Nasal cavity respiratory epithelium epithelial cell of viscerocranial mucosa (primary cell): ENCODE results near the gene TEAD4. TPM values are rescaled to one million over a fixed set of nuclear protein-coding genes. Genes with fewer than 3 reads are reported as not detected.

Source experiments
- total RNA-seq: library from RNA; depleted of rRNA; stranded (reverse); fragments of >200 nt; gene quantifications from 2 replicates; pipeline ENCODE4 v1.2.3, GENCODE V29; 2014

Gene TEAD4
- total RNA-seq: 4.4 and 5.9 TPM in 2 replicates

DNA sequence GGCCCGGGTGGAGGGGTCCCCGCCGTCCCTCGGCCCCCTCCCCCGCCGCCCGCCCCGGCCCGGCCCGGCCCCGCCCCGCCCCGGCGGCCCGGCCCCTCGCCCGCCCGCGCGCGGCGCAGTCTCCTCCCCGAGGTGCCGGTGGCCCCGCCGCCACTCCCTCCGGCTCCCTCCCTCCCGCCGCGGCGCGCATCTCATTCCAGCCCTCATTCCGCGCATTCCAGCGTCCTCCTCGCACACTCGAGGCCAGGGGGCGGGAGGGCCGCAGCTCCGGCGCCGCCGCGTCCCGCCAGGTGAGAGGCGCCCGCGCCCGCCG, at the start of gene TEAD4:
Gene TEAD4 (plus strand): TSS at position 206 of the 313 bp plus-strand sequence.

DNA sequence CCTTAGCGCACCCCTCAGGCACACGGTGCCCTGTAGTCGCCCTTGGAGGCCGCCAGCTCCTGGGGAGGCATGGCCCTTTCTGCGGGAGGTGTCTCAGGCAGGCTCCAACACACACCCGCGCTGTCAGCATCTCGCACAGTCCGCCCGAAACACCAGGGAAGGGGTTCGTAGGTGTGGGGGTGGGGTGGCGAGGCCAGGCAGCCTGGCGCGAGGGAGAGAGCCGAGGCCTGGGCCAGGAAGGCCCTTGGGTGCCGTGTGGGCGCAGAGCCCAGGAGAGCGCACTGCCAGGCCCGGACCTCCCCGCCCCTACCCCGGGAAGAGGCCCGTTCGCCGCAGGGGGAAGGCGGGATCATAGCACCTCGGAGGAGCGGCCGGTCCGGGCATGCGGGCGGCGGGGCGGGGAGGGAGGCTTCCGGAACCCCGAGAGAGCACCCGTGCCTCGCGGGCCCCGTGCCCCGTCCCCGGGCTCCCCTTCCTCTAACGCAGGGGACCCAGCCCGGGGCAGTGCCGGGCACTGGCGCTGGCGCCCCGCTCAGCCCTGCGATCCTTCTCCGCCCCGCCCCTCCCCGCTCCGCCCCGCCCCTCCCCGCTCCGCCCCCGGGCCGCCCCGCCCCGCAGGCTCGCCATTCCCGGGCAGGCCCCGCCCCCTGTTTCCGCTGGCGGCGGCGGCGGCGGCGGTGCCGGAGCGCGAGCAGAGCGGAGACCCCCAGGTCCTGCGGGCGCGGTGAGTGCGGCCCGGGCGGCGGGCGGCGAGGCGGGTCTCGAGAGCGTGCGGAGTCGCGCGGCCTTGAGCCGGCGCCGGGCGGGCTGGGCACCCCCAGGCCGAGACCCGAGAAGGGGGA, 117.8 kb downstream of the TEAD4 start, which contains the start of gene TSPAN9:
Gene TSPAN9 (plus strand): TSS at position 650 of the 842 bp plus-strand sequence. CDS start 123,815 bp downstream, outside the sequence.

Other genes with a start within 250 kb of the TEAD4 start
- gene FKBP4, start 164.4 kb upstream of the TEAD4 start, total RNA-seq: 84.4 and 99.9 TPM in 2 replicates
- 10.6 and 18.9 TPM in 2 replicates for gene ITFG2, start 146.7 kb upstream of the TEAD4 start, total RNA-seq
- not detected in 2 replicates for gene NRIP2, start 124.4 kb upstream of the TEAD4 start, total RNA-seq
- not detected in 2 replicates for gene TEX52, start 102.4 kb upstream of the TEAD4 start, total RNA-seq
- 0.07 and 1.0 TPM in 2 replicates for gene FOXM1, start 82.2 kb upstream of the TEAD4 start, total RNA-seq
- 21.4 and 30.4 TPM in 2 replicates for gene RHNO1, start 82.2 kb upstream of the TEAD4 start, total RNA-seq
- gene TULP3, start 68.5 kb upstream of the TEAD4 start, total RNA-seq: 13.7 and 29.4 TPM in 2 replicates
- gene TSPAN9, start 118.0 kb downstream of the TEAD4 start, total RNA-seq: 5.1 and 18.3 TPM in 2 replicates